Activated T-helper 2 cell treated with anti-CD3 and anti-CD28 coated beads, Interferon-gamma antibody, Interleukin-2, Interleukin-4, amounts not matched to agents 10 μg/mL and 5 μg/mL and 100 μg/mL, durations not matched to agents 14 hours and 24 hours and 36 hours (primary cell): ENCODE results near the gene POLG2. TPM values are rescaled to one million over a fixed set of nuclear protein-coding genes. Genes with fewer than 3 reads are reported as not detected.
A peak's percentile ranks its signal among the peaks of the same experiment; 100 is the strongest.
"Not testable (repeated sequence)": the region's sequence is repeated elsewhere in the genome, so short reads cannot be mapped to it uniquely, and the experiment has no call there.

Experiments
- DNase-seq: peaks from one replicate; pipeline ENCODE4 v3.0.0; 2021; ENCODE audit warnings: low spot score
- H3K27ac Mint-ChIP-seq: one replicate; pipeline ENCODE4 v1.8.0; 2021; ENCODE audit warnings: mixed read lengths
- H3K27me3 Mint-ChIP-seq: one replicate; pipeline ENCODE4 v1.8.0; 2021; ENCODE audit warnings: low read depth, mixed read lengths
- H3K36me3 Mint-ChIP-seq: one replicate; pipeline ENCODE4 v1.8.0; 2021; ENCODE audit warnings: low read depth, mixed read lengths
- H3K4me1 Mint-ChIP-seq: one replicate; pipeline ENCODE4 v1.8.0; 2021; ENCODE audit warnings: low read depth, mixed read lengths
- H3K4me3 Mint-ChIP-seq: one replicate; pipeline ENCODE4 v1.8.0; 2021; ENCODE audit warnings: low read depth, mild to moderate bottlenecking, moderate library complexity, mixed read lengths
- H3K9me3 Mint-ChIP-seq: one replicate; pipeline ENCODE4 v1.8.0; 2021; ENCODE audit warnings: mixed read lengths
- intact Hi-C: fragments of 100-400 bp; cut with micrococcal nuclease; formaldehyde crosslinking; loops from one replicate; pipeline ENCODE4 v1.15.1; 2023
- total RNA-seq: library from RNA; stranded (reverse); gene quantifications from 2 replicates; pipeline ENCODE4 v1.2.3, GENCODE V29; 2022

Gene POLG2
- total RNA-seq, 1 donor from 2014 or later = 33.8 TPM

- intact Hi-C loops = no loop called here
- no peaks in the 10 kb centered on the region for H3K27me3 Mint-ChIP-seq
- no peaks in the 10 kb centered on the region for H3K4me1 Mint-ChIP-seq
- H3K36me3 Mint-ChIP-seq = no peaks in the 10 kb centered on the region
- DNase-seq = no peak
- no peaks in the 10 kb centered on the region for H3K9me3 Mint-ChIP-seq
- no peak overlapping the region for H3K27ac Mint-ChIP-seq
- no peak overlapping the region for H3K4me3 Mint-ChIP-seq
Measured at GRCh38 chr17:64466019-64466735, 30.7 kb downstream of the POLG2 start.

- no peak overlapping the region for H3K4me3 Mint-ChIP-seq
- H3K4me1 Mint-ChIP-seq = peaks cover 8% of the 10 kb centered on the region
- H3K36me3 Mint-ChIP-seq = no peaks in the 10 kb centered on the region
- no peak for DNase-seq
- intact Hi-C loops = no loop called here
- no peaks in the 10 kb centered on the region for H3K9me3 Mint-ChIP-seq
- no peaks in the 10 kb centered on the region for H3K27me3 Mint-ChIP-seq
- no peak overlapping the region for H3K27ac Mint-ChIP-seq
Measured at GRCh38 chr17:64461788-64462187, 35.1 kb downstream of the POLG2 start.

GRCh38 chr17:64460955-64461354 is 35.9 kb downstream of the POLG2 start:
- peaks cover 5% of the 10 kb centered on the region for H3K9me3 Mint-ChIP-seq
- H3K4me3 Mint-ChIP-seq = no peak overlapping the region
- H3K27me3 Mint-ChIP-seq = no peaks in the 10 kb centered on the region
- intact Hi-C loops = no loop called here
- no peak for DNase-seq
- H3K36me3 Mint-ChIP-seq = no peaks in the 10 kb centered on the region
- peaks cover 11% of the 10 kb centered on the region for H3K4me1 Mint-ChIP-seq
- H3K27ac Mint-ChIP-seq = no peak overlapping the region

GRCh38 chr17:64459818-64460217 is 37.0 kb downstream of the POLG2 start:
- H3K36me3 Mint-ChIP-seq, DNase-seq, H3K9me3 Mint-ChIP-seq, H3K4me3 Mint-ChIP-seq, H3K27ac Mint-ChIP-seq, H3K27me3 Mint-ChIP-seq: not testable (repeated sequence)
- intact Hi-C loops = loop anchor here (5.0 kb wide), 1 partner anchor 32 kb away; no protein-coding TSS in a partner anchor
- H3K4me1 Mint-ChIP-seq = peaks cover 11% of the 10 kb centered on the region

GRCh38 chr17:64459284-64459747 is 37.5 kb downstream of the POLG2 start:
- Mint-ChIP-seq H3K9me3 (peaks cover 7% of the 10 kb centered on the region), H3K36me3 (no peaks in the 10 kb centered on the region), H3K27me3 (no peaks in the 10 kb centered on the region), H3K4me1 (peaks cover 11% of the 10 kb centered on the region), H3K27ac (no peak overlapping the region), H3K4me3 (no peak overlapping the region)
- no peak for DNase-seq
- intact Hi-C loops = loop anchor here (5.0 kb wide), 1 partner anchor 33 kb away; no protein-coding TSS in a partner anchor

GRCh38 chr17:64458756-64459155 is 38.1 kb downstream of the POLG2 start:
- Mint-ChIP-seq H3K27ac (no peak overlapping the region), H3K27me3 (no peaks in the 10 kb centered on the region), H3K36me3 (no peaks in the 10 kb centered on the region), H3K9me3 (peaks cover 7% of the 10 kb centered on the region), H3K4me3 (no peak overlapping the region), H3K4me1 (peaks cover 11% of the 10 kb centered on the region)
- intact Hi-C loops = loop anchor here (5.0 kb wide), 1 partner anchor 34 kb away; no protein-coding TSS in a partner anchor
- no peak for DNase-seq

- Mint-ChIP-seq H3K4me1 (peaks cover 11% of the 10 kb centered on the region), H3K4me3 (no peak overlapping the region), H3K27ac (no peak overlapping the region), H3K27me3 (no peaks in the 10 kb centered on the region), H3K36me3 (no peaks in the 10 kb centered on the region), H3K9me3 (peaks cover 7% of the 10 kb centered on the region)
- no peak for DNase-seq
- intact Hi-C loops = loop anchor here (5.0 kb wide), 1 partner anchor 35 kb away; no protein-coding TSS in a partner anchor
Measured at GRCh38 chr17:64457156-64457555, 39.7 kb downstream of the POLG2 start.

- no peak for DNase-seq
- no peaks in the 10 kb centered on the region for H3K36me3 Mint-ChIP-seq
- no peak overlapping the region for H3K4me3 Mint-ChIP-seq
- peaks cover 7% of the 10 kb centered on the region for H3K9me3 Mint-ChIP-seq
- H3K27ac Mint-ChIP-seq = peak overlapping the region; percentile 55
- intact Hi-C loops = loop anchor here (5.0 kb wide), 1 partner anchor 36 kb away; no protein-coding TSS in a partner anchor
- H3K27me3 Mint-ChIP-seq = no peaks in the 10 kb centered on the region
- peaks cover 11% of the 10 kb centered on the region for H3K4me1 Mint-ChIP-seq
Measured at GRCh38 chr17:64455993-64456885, 40.6 kb downstream of the POLG2 start.

GRCh38 chr17:64449545-64449944 is 47.3 kb downstream of the POLG2 start:
- Mint-ChIP-seq H3K4me3 (no peak overlapping the region), H3K9me3 (no peaks in the 10 kb centered on the region), H3K4me1 (peaks cover 20% of the 10 kb centered on the region), H3K36me3 (no peaks in the 10 kb centered on the region), H3K27ac (no peak overlapping the region), H3K27me3 (no peaks in the 10 kb centered on the region)
- intact Hi-C loops = no loop called here
- DNase-seq = no peak

GRCh38 chr17:64448665-64449512 is 48.0 kb downstream of the POLG2 start, which contains the start of gene MILR1:
MILR1 (plus strand) TSS chr17:64449115; CDS start chr17:64449169, 54 bp downstream.
- no peak for DNase-seq
- Mint-ChIP-seq H3K27ac (no peak within 1 kb of the TSS), H3K36me3 (no peaks in the 10 kb centered on the region), H3K9me3 (no peaks in the 10 kb centered on the region), H3K27me3 (no peaks in the 10 kb centered on the region), H3K4me3 (no peak within 1 kb of the TSS), H3K4me1 (peaks cover 20% of the 10 kb centered on the region)
- intact Hi-C loops = no loop called here

GRCh38 chr17:64447526-64447925 is 49.3 kb downstream of the POLG2 start:
- intact Hi-C loops = no loop called here
- Mint-ChIP-seq H3K27me3 (no peaks in the 10 kb centered on the region), H3K9me3 (no peaks in the 10 kb centered on the region), H3K27ac (no peak overlapping the region), H3K36me3 (no peaks in the 10 kb centered on the region), H3K4me1 (peaks cover 28% of the 10 kb centered on the region), H3K4me3 (no peak overlapping the region)
- no peak for DNase-seq

- peaks cover 20% of the 10 kb centered on the region for H3K9me3 Mint-ChIP-seq
- peaks cover 13% of the 10 kb centered on the region for H3K36me3 Mint-ChIP-seq
- no peak for DNase-seq
- H3K27me3 Mint-ChIP-seq = no peaks in the 10 kb centered on the region
- H3K4me3 Mint-ChIP-seq = no peak overlapping the region
- intact Hi-C loops = no loop called here
- no peak overlapping the region for H3K27ac Mint-ChIP-seq
- H3K4me1 Mint-ChIP-seq = peaks cover 30% of the 10 kb centered on the region
Measured at GRCh38 chr17:64443086-64443760, 53.6 kb downstream of the POLG2 start.
